NCI-H2107 treated with DMSO at 0.1 percent for 48 hours (cell line): ENCODE measurements around the gene ASGR1.

Experiments used
- DNase-seq: peaks from one replicate; lab custom pipeline; 2025; ENCODE audit not compliant: unreplicated experiment; lab: John Stamatoyannopoulos, UW

Gene ASGR1

GRCh38 chr17:7124923-7125322 is 54.2 kb downstream of the ASGR1 start:
- no peak for DNase-seq

- no peak for DNase-seq
Measured at GRCh38 chr17:7123844-7124243, 55.3 kb downstream of the ASGR1 start.
